GM19023 (cell line): ENCODE data around the gene PALLD.

Experiments used
- ATAC-seq: cut with Tn5 transposase; IDR thresholded peaks from one replicate; pipeline ENCODE4 v1.9.1; 2021; ENCODE audit warnings: mild to moderate bottlenecking, moderate library complexity; ENCODE audit not compliant: unreplicated experiment

The PALLD gene

GRCh38 chr4:168637872-168638756 is 141.3 kb downstream of the PALLD start:
- ATAC-seq = no peak

- ATAC-seq = no peak
Observed at GRCh38 chr4:168639914-168640313, 143.1 kb downstream of the PALLD start.

GRCh38 chr4:168641811-168642140 is 144.9 kb downstream of the PALLD start:
- ATAC-seq = no peak

GRCh38 chr4:168642591-168642990 is 145.7 kb downstream of the PALLD start:
- no peak for ATAC-seq

- no peak for ATAC-seq
Observed at GRCh38 chr4:168643111-168643795, 146.4 kb downstream of the PALLD start.

- no peak for ATAC-seq
Observed at GRCh38 chr4:168643796-168644159, 146.9 kb downstream of the PALLD start.

GRCh38 chr4:168646001-168646768 is 149.3 kb downstream of the PALLD start:
- no peak for ATAC-seq

- no peak for ATAC-seq
Observed at GRCh38 chr4:168647646-168648375, 151.0 kb downstream of the PALLD start.

GRCh38 chr4:168648494-168648893 is 151.6 kb downstream of the PALLD start:
- ATAC-seq = no peak

GRCh38 chr4:168648929-168649328 is 152.1 kb downstream of the PALLD start:
- no peak for ATAC-seq

- ATAC-seq = no peak
Observed at GRCh38 chr4:168651374-168651773, 154.5 kb downstream of the PALLD start.

- no peak for ATAC-seq
Observed at GRCh38 chr4:168651864-168652263, 155.0 kb downstream of the PALLD start.

GRCh38 chr4:168652755-168653154 is 155.9 kb downstream of the PALLD start:
- ATAC-seq = no peak

- no peak for ATAC-seq
Observed at GRCh38 chr4:168654104-168654847, 157.4 kb downstream of the PALLD start.

- ATAC-seq = no peak
Observed at GRCh38 chr4:168654848-168655174, 158.0 kb downstream of the PALLD start.

- no peak for ATAC-seq
Observed at GRCh38 chr4:168655182-168655581, 158.3 kb downstream of the PALLD start.

- no peak for ATAC-seq
Observed at GRCh38 chr4:168656055-168656660, 159.3 kb downstream of the PALLD start.

GRCh38 chr4:168656946-168657473 is 160.2 kb downstream of the PALLD start:
- no peak for ATAC-seq

- ATAC-seq = no peak
Observed at GRCh38 chr4:168658751-168659150, 161.9 kb downstream of the PALLD start.
